Measurements from ENCODE around the gene NUTM1. TPM values are rescaled to one million over a fixed set of nuclear protein-coding genes. Genes with fewer than 3 reads are reported as not detected.
A peak's percentile ranks its signal among the peaks of the same experiment; 100 is the strongest.

NUTM1 gene
- total and polyA plus RNA-seq, 2 of the 13 experiments (the other 11 are each of a cell fraction or from before 2014, with no cell fraction given), result not detected

DNA sequence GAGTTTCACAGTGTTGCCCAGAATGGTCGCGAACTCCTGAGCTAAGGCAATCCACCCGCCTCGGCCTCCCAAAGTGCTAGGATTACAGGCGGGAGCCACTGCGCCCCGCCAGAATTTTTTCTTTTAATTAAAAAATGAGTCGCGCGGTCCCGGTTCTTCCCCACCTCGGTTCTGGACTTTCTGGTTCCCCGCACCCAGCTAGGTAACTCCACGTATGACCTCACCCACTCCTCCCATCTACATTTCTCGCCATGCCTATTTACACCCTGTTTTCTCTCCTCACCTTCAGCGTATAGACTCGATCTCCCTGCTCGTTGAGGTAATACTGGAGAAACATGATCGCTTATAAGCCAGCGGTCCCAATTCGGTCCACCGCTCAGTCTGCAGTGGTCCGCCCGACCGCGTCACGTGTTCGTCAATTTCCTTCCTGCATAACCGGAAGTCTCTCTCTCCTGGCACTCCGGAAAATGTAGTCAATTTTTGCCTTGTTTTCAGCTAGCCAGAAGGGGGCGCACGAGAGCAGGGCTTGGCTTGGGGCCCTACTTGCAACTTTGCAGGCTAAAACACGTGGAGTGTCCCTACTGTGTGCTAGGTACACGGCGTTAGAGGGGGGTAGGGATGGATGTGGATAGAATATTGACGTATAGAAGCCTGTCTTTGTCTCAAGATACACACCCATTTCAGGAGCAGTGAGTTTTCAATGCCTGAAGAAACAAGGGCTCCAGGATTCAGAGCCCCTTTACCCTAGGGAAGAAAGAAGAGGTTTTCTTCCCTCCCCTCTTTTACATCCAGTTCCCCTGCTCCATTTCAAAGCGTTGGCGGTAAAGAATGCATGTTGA lies at the start of gene NUTM1, which contains the start of gene NOP10 (continued):
- peak; percentile 77 for TF ChIP-seq CREM (IDR thresholded peaks at IDR 0.05)
- no peak for TF ChIP-seq CREM (CRISPR knock-in tag; IDR thresholded peaks at IDR 0.05)
- TF ChIP-seq JUNB (CRISPR knock-in tag; IDR thresholded peaks at IDR 0.05; ENCODE audit: borderline replicate concordance), result peak; percentile 19; the same call in 1 of the 2 replicates
- no peak for TF ChIP-seq NFE2L2 (IDR thresholded peaks at IDR 0.05; ENCODE audit: low read length)
- TF ChIP-seq, protein P1, sequence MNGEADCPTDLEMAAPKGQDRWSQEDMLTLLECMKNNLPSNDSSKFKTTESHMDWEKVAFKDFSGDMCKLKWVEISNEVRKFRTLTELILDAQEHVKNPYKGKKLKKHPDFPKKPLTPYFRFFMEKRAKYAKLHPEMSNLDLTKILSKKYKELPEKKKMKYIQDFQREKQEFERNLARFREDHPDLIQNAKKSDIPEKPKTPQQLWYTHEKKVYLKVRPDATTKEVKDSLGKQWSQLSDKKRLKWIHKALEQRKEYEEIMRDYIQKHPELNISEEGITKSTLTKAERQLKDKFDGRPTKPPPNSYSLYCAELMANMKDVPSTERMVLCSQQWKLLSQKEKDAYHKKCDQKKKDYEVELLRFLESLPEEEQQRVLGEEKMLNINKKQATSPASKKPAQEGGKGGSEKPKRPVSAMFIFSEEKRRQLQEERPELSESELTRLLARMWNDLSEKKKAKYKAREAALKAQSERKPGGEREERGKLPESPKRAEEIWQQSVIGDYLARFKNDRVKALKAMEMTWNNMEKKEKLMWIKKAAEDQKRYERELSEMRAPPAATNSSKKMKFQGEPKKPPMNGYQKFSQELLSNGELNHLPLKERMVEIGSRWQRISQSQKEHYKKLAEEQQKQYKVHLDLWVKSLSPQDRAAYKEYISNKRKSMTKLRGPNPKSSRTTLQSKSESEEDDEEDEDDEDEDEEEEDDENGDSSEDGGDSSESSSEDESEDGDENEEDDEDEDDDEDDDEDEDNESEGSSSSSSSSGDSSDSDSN (CRISPR knock-in tag; IDR thresholded peaks at IDR 0.05), result peak; percentile 52
- TF ChIP-seq, protein P2, sequence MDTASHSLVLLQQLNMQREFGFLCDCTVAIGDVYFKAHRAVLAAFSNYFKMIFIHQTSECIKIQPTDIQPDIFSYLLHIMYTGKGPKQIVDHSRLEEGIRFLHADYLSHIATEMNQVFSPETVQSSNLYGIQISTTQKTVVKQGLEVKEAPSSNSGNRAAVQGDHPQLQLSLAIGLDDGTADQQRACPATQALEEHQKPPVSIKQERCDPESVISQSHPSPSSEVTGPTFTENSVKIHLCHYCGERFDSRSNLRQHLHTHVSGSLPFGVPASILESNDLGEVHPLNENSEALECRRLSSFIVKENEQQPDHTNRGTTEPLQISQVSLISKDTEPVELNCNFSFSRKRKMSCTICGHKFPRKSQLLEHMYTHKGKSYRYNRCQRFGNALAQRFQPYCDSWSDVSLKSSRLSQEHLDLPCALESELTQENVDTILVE (CRISPR knock-in tag; IDR thresholded peaks at IDR 0.05), result peak; percentile 71; the same call in 1 of the 2 replicates
- 0 out of 2 replicates have a peak, but pooled peaks have one; percentile 83 for TF ChIP-seq ZNF556 (CRISPR knock-in tag; IDR thresholded peaks at IDR 0.05; ENCODE audit: borderline replicate concordance)
- TF ChIP-seq, protein P3, sequence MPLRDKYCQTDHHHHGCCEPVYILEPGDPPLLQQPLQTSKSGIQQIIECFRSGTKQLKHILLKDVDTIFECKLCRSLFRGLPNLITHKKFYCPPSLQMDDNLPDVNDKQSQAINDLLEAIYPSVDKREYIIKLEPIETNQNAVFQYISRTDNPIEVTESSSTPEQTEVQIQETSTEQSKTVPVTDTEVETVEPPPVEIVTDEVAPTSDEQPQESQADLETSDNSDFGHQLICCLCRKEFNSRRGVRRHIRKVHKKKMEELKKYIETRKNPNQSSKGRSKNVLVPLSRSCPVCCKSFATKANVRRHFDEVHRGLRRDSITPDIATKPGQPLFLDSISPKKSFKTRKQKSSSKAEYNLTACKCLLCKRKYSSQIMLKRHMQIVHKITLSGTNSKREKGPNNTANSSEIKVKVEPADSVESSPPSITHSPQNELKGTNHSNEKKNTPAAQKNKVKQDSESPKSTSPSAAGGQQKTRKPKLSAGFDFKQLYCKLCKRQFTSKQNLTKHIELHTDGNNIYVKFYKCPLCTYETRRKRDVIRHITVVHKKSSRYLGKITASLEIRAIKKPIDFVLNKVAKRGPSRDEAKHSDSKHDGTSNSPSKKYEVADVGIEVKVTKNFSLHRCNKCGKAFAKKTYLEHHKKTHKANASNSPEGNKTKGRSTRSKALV (CRISPR knock-in tag; IDR thresholded peaks at IDR 0.05), result 0 out of 2 replicates have a peak, but pooled peaks have one; percentile 20
- TF ChIP-seq, protein P4, sequence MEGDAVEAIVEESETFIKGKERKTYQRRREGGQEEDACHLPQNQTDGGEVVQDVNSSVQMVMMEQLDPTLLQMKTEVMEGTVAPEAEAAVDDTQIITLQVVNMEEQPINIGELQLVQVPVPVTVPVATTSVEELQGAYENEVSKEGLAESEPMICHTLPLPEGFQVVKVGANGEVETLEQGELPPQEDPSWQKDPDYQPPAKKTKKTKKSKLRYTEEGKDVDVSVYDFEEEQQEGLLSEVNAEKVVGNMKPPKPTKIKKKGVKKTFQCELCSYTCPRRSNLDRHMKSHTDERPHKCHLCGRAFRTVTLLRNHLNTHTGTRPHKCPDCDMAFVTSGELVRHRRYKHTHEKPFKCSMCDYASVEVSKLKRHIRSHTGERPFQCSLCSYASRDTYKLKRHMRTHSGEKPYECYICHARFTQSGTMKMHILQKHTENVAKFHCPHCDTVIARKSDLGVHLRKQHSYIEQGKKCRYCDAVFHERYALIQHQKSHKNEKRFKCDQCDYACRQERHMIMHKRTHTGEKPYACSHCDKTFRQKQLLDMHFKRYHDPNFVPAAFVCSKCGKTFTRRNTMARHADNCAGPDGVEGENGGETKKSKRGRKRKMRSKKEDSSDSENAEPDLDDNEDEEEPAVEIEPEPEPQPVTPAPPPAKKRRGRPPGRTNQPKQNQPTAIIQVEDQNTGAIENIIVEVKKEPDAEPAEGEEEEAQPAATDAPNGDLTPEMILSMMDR (CRISPR knock-in tag; IDR thresholded peaks at IDR 0.05), result peak; percentile 98
- TF ChIP-seq, protein P5, sequence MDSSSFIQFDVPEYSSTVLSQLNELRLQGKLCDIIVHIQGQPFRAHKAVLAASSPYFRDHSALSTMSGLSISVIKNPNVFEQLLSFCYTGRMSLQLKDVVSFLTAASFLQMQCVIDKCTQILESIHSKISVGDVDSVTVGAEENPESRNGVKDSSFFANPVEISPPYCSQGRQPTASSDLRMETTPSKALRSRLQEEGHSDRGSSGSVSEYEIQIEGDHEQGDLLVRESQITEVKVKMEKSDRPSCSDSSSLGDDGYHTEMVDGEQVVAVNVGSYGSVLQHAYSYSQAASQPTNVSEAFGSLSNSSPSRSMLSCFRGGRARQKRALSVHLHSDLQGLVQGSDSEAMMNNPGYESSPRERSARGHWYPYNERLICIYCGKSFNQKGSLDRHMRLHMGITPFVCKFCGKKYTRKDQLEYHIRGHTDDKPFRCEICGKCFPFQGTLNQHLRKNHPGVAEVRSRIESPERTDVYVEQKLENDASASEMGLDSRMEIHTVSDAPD (CRISPR knock-in tag; IDR thresholded peaks at IDR 0.05), result peak; percentile 62; the same call in 1 of the 2 replicates
- peak; percentile 79 for TF ChIP-seq POGZ (CRISPR knock-in tag; IDR thresholded peaks at IDR 0.05)
- TF ChIP-seq, protein P6, sequence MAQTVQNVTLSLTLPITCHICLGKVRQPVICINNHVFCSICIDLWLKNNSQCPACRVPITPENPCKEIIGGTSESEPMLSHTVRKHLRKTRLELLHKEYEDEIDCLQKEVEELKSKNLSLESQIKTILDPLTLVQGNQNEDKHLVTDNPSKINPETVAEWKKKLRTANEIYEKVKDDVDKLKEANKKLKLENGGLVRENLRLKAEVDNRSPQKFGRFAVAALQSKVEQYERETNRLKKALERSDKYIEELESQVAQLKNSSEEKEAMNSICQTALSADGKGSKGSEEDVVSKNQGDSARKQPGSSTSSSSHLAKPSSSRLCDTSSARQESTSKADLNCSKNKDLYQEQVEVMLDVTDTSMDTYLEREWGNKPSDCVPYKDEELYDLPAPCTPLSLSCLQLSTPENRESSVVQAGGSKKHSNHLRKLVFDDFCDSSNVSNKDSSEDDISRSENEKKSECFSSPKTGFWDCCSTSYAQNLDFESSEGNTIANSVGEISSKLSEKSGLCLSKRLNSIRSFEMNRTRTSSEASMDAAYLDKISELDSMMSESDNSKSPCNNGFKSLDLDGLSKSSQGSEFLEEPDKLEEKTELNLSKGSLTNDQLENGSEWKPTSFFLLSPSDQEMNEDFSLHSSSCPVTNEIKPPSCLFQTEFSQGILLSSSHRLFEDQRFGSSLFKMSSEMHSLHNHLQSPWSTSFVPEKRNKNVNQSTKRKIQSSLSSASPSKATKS (CRISPR knock-in tag; IDR thresholded peaks at IDR 0.05), result no peak
- no peak for TF ChIP-seq SMAD3 (CRISPR knock-in tag; IDR thresholded peaks at IDR 0.05)
- peak; percentile 92 for TF ChIP-seq GABPB1 (CRISPR knock-in tag; IDR thresholded peaks at IDR 0.05)
- TF ChIP-seq ARNT2 (CRISPR knock-in tag; IDR thresholded peaks at IDR 0.05; ENCODE audit: low read depth), result 0 out of 2 replicates have a peak, but pooled peaks have one; percentile 50
- TF ChIP-seq, protein P7, sequence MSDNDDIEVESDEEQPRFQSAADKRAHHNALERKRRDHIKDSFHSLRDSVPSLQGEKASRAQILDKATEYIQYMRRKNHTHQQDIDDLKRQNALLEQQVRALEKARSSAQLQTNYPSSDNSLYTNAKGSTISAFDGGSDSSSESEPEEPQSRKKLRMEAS (IDR thresholded peaks at IDR 0.05), result peak; percentile 94
- TF ChIP-seq ZNF251 (CRISPR knock-in tag; IDR thresholded peaks at IDR 0.05), result no peak
